Transverse colon (tissue), 4 donors: ENCODE results near the gene CYB561D2. TPM values are rescaled to one million over a fixed set of nuclear protein-coding genes. Genes with fewer than 3 reads are reported as not detected.

Experiments
- DNase-seq: peaks from one replicate; pipeline ENCODE4 v3.0.0-alpha.2; 2019
- H3K27ac ChIP-seq, 4 donors: fragments of 200-600 bp; sonication (generic); 2 replicates each; pipeline ENCODE4 v1.5.1; 2016 to 2018; ENCODE audit warnings: inconsistent platforms in 4 of 4
- H3K27me3 ChIP-seq: fragments of 200-600 bp; sonication (generic); 2 replicates; pipeline ENCODE4 v1.5.1; 2017; ENCODE audit warnings: inconsistent platforms
- H3K36me3 ChIP-seq, 4 donors: fragments of 200-600 bp; sonication (generic); 2 replicates each; pipeline ENCODE4 v1.5.1; 2017 to 2019; ENCODE audit warnings: inconsistent platforms in 4 of 4
- H3K4me1 ChIP-seq, 4 donors: fragments of 200-600 bp; sonication (generic); 2 replicates each; pipeline ENCODE4 v1.5.1; 2017 to 2020; ENCODE audit warnings: inconsistent platforms in 4 of 4
- H3K4me3 ChIP-seq, 4 donors: fragments of 200-600 bp; sonication (generic); 1 replicate in 1 of 4; 2 replicates in 3 of 4; pipeline versions ENCODE4 v1.5.1 to v1.6.1; 2017 to 2019; ENCODE audit warnings: inconsistent platforms in 4 of 4
- H3K9me3 ChIP-seq, 2 donors: fragments of 200-600 bp; sonication (generic); 2 replicates each; pipeline ENCODE4 v1.5.1; 2017 to 2019; ENCODE audit warnings: inconsistent platforms in 2 of 2
- EP300 ChIP-seq: sonication (generic); formaldehyde crosslinking; IDR thresholded peaks from one replicate; pipeline ENCODE4 v1.6.1; 2017; ENCODE audit warnings: antibody characterized with exemption, low read depth
- POLR2A ChIP-seq: fragments of 450-650 bp; IDR thresholded peaks from one replicate; pipeline ENCODE4 v1.6.1; 2016; ENCODE audit warnings: antibody characterized with exemption, mild to moderate bottlenecking, moderate library complexity
- POLR2AphosphoS5 ChIP-seq, 3 donors: sonication (generic); formaldehyde crosslinking; IDR thresholded peaks; one replicate each; pipeline ENCODE4 v1.6.1; 2016; ENCODE audit warnings: antibody characterized with exemption in 3 of 3
- WGBS, 2 donors: methylation state at CpG; one replicate each; pipeline ENCODE4 v1.1.5; 2018; ENCODE audit warnings: low coverage in 1 of 2; 5-methylcytosine and 5-hydroxymethylcytosine counted together
- in situ Hi-C, 4 donors: fragments of 200-750 bp; cut with MboI; loops; one replicate each; pipeline versions ENCODE4 v1.15.0 to v1.15.1; 2017; ENCODE audit warnings: low sequenced_read_pairs in 3 of 4, low pct_ligation_motif_present in 1 of 4, low pct_unique_long_range_greater_than_20kb in 1 of 4
- intact Hi-C: fragments of 100-400 bp; cut with DNase I; formaldehyde crosslinking; loops from one replicate; pipeline ENCODE4 v1.15.1; 2023; ENCODE audit warnings: low total_unique reads
- total RNA-seq, 4 donors: library from RNA; depleted of rRNA; stranded (reverse); fragments of >200 nt; gene quantifications; one replicate each; pipeline ENCODE4 v1.1.0, GENCODE V29; 2016
- TF ChIP-seq, protein P1 (sequence below), 5 experiments: fragments of 200-600 bp in 3 of 5; fragments of 450-650 bp in 2 of 5; sonication (generic) in 3 of 5; IDR thresholded peaks; 1 replicate in 2 of 5; 2 replicates in 3 of 5; pipeline ENCODE4 v1.5.1; 2016 to 2017; ENCODE audit warnings: antibody characterized with exemption in 5 of 5, inconsistent platforms in 3 of 5, mild to moderate bottlenecking in 2 of 5, moderate library complexity in 1 of 5

Gene CYB561D2
- total RNA-seq, 4 donors from 2014 or later, result 23.7 to 53.9 (median 35.6) TPM

DNA sequence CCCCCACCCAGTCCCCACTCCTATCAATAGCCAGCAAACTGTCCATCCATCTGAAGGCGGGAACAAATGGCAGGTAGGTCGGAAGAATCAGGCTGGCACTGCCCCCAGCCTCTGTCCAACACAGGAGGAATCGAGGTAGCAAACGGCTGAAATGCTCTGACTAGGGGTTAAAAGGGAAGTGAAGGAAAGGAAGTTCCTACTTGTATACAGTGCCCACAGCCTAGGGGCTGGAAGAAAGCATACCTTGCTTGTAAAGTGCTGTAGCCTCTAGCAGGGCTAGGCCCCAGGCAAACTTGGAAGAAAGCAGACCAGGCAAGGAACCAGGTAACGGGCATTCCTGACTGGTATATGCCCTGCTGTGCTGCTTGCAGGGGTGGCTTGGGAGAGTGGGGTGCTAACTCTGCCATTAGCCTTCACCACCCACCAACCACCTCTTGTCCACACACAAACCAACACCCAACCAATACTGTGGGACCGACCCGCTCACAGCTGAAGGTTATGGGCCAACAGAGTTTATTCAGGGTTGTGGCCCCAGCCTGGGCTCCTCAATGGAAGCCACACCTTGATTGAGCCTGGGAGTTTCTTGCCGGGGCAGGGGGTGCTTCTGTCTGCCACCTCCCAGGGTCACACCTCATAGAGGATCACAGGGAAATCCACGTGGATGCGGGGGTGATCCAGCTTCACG is 25.0 kb upstream of the CYB561D2 start:
- peaks cover 0 to 12% (median 0%) of the 10 kb centered on the region in 4 donors for H3K36me3 ChIP-seq
- in situ Hi-C loops (no loop called here), intact Hi-C loops (no loop called here)
- H3K27ac ChIP-seq, result no peak overlapping the region
- 68 to 87% methylated on average over 4 to 11 of the region's 11 CpGs for WGBS, 2 donors
- H3K27me3 ChIP-seq, result no peaks in the 10 kb centered on the region
- no peak overlapping the region for H3K4me3 ChIP-seq
- TF ChIP-seq, protein P1, sequence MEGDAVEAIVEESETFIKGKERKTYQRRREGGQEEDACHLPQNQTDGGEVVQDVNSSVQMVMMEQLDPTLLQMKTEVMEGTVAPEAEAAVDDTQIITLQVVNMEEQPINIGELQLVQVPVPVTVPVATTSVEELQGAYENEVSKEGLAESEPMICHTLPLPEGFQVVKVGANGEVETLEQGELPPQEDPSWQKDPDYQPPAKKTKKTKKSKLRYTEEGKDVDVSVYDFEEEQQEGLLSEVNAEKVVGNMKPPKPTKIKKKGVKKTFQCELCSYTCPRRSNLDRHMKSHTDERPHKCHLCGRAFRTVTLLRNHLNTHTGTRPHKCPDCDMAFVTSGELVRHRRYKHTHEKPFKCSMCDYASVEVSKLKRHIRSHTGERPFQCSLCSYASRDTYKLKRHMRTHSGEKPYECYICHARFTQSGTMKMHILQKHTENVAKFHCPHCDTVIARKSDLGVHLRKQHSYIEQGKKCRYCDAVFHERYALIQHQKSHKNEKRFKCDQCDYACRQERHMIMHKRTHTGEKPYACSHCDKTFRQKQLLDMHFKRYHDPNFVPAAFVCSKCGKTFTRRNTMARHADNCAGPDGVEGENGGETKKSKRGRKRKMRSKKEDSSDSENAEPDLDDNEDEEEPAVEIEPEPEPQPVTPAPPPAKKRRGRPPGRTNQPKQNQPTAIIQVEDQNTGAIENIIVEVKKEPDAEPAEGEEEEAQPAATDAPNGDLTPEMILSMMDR (IDR thresholded peaks at IDR 0.05), result no peak
- TF ChIP-seq EP300 (no peak), POLR2AphosphoS5 (IDR thresholded peaks at IDR 0.05) (no peak), POLR2A (no peak)
- H3K4me1 ChIP-seq, result peaks cover 12 to 45% (median 35%) of the 10 kb centered on the region in 4 donors
- no peaks in the 10 kb centered on the region for H3K9me3 ChIP-seq
- DNase-seq, result no peak

DNA sequence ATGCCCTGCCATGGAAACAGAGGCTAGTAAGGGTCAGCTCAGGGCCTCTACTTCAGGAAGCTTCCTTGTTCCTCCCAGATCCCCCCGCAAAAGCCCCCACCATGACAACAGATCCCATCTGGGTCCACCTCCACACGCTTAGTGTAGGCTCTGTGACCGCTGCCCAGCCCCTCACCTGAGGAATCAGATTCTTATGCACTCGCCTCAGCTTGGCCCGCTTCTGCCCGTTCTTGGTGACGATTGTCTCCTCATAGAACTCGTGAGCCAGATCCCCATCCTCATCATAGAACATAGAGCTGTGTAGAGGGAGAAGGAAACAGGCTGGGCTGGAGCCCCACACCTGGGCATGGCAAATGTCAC is 24.5 kb upstream of the CYB561D2 start:
- peaks cover 12 to 45% (median 35%) of the 10 kb centered on the region in 4 donors for H3K4me1 ChIP-seq
- peaks cover 0 to 17% (median 2%) of the 10 kb centered on the region in 4 donors for H3K36me3 ChIP-seq
- no peaks in the 10 kb centered on the region for H3K27me3 ChIP-seq
- no peaks in the 10 kb centered on the region for H3K9me3 ChIP-seq
- no peak for DNase-seq
- in situ Hi-C loops (no loop called here), intact Hi-C loops (no loop called here)
- TF ChIP-seq, protein P1 (IDR thresholded peaks at IDR 0.05), result no peak
- TF ChIP-seq POLR2AphosphoS5 (IDR thresholded peaks at IDR 0.05) (no peak), POLR2A (no peak), EP300 (no peak)
- WGBS, 2 donors, result 92% methylated on average over 8 of the region's 8 CpGs; no CpG with 5 or more reads in 1 of the 2 donors
- no peak overlapping the region for H3K4me3 ChIP-seq
- no peak overlapping the region for H3K27ac ChIP-seq

DNA sequence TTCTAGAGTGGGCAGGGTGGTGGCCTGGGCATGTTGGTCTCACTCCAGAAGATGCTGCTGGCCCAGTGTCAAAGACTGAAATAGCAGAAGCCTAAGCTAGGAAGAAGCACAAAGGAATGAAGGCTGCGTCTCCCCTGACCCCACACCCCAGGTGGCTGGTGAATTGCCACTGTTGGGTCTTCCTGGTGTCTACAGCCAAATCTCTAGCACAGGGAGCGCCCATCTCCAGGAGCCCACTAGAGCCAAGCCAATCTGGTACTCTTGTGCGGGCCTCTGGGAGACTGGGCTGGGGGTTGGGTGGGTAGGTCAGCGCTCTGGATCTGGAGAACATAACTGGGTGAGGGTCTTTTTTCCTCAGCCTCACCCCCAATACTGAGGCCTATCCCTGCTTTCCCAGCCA is 23.5 kb upstream of the CYB561D2 start:
- no peaks in the 10 kb centered on the region for H3K9me3 ChIP-seq
- H3K27me3 ChIP-seq, result no peaks in the 10 kb centered on the region
- intact Hi-C loops, result no loop called here
- WGBS, 2 donors, result 79% methylated on average over 4 of the region's 4 CpGs; no CpG with 5 or more reads in 1 of the 2 donors
- peak overlapping the region; percentile 74 to 99 (median 98) for H3K4me3 ChIP-seq
- in situ Hi-C loops, result no loop called here
- no peak for TF ChIP-seq POLR2AphosphoS5 (IDR thresholded peaks at IDR 0.05)
- TF ChIP-seq EP300, result no peak
- no peak for TF ChIP-seq POLR2A
- TF ChIP-seq, protein P1 (IDR thresholded peaks at IDR 0.05), result no peak
- peak overlapping the region; percentile 89 to 93 (median 90) for H3K27ac ChIP-seq
- peaks cover 0 to 22% (median 5%) of the 10 kb centered on the region in 4 donors for H3K36me3 ChIP-seq
- DNase-seq, result no peak
- peaks cover 9 to 40% (median 31%) of the 10 kb centered on the region in 4 donors for H3K4me1 ChIP-seq

DNA sequence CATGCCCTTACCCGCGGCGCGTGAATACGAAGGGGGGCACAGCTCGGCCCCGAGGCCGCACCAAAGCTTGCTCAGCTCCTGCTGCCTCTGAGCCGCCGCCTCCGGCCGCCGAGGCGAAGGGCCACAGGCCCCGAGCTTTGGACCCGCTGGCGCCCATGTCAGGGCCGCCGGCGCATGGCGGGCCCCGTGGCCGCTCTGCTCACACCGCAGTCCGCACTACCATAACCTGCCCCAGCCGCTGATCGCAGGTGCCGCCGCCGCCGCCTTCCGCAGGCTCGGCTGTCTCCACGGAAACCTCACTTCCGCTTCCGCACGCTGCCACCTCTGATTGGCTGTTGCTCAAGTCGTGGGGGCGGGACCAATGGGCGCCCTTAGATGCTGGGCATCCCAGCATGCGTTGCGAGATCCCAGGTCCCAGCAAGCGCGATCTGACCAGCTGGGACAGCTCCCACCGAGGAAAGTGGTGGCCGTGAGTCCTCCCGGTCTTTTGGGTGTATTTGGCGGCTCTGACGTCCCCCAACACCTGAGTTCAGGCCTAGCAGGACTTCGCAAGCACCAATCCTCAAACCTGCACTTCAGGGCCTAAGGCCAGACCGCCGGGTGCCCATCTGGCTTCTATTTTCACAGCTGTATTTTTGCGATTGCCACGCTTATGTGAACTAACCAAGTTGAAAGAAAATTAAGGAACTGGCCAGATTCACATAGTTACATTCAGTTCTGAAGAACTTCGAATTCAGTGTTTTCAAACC is 22.5 kb upstream of the CYB561D2 start, which contains the start of gene TUSC2:
Gene TUSC2 (minus strand): TSS at position 281 of the 749 bp plus-strand sequence. CDS start 124 bp downstream, at position 157.
- H3K36me3 ChIP-seq, result peaks cover 0 to 22% (median 5%) of the 10 kb centered on the region in 4 donors
- WGBS, 2 donors, result 0 to 2% methylated on average over 1 to 52 of the region's 55 CpGs
- no peaks in the 10 kb centered on the region for H3K9me3 ChIP-seq

More for the DNA sequence above, 22.5 kb upstream of the CYB561D2 start, which contains the start of gene TUSC2:
- DNase-seq, result peak; percentile 99
- H3K27me3 ChIP-seq, result no peaks in the 10 kb centered on the region
- in situ Hi-C loops, result no loop called here
- intact Hi-C loops, result no loop called here
- H3K27ac ChIP-seq, result peak within 1 kb of the TSS; percentile 89 to 93 (median 90)
- H3K4me3 ChIP-seq, result peak within 1 kb of the TSS; percentile 74 to 99 (median 98)
- TF ChIP-seq POLR2AphosphoS5 (IDR thresholded peaks at IDR 0.05) (peak; percentile 90 to 94 (median 94)), POLR2A (peak; percentile 87)
- TF ChIP-seq, protein P1 (IDR thresholded peaks at IDR 0.05), result no peak
- H3K4me1 ChIP-seq, result peaks cover 8 to 32% (median 25%) of the 10 kb centered on the region in 4 donors
